Globus pallidus (tissue), 1 donor: ENCODE results near the gene NT5DC3.
"Not testable (repeated sequence)": the region's sequence is repeated elsewhere in the genome, so short reads cannot be mapped to it uniquely, and the experiment has no call there.

ENCODE experiments used
- DNase-seq: peaks from one replicate; pipeline ENCODE4 v3.0.0-alpha.2; 2015; ENCODE audit warnings: low spot score

Gene NT5DC3

GRCh38 chr12:103809639-103810038 is 31.4 kb downstream of the NT5DC3 start:
- not testable (repeated sequence) for DNase-seq

- no peak for DNase-seq
Measured at GRCh38 chr12:103809154-103809553, 31.9 kb downstream of the NT5DC3 start.

GRCh38 chr12:103808239-103808880 is 32.7 kb downstream of the NT5DC3 start:
- DNase-seq: no peak

GRCh38 chr12:103807561-103808238 is 33.3 kb downstream of the NT5DC3 start:
- DNase-seq: no peak

- no peak for DNase-seq
Measured at GRCh38 chr12:103806803-103807202, 34.2 kb downstream of the NT5DC3 start.

GRCh38 chr12:103805655-103806360 is 35.2 kb downstream of the NT5DC3 start:
- DNase-seq: no peak

- no peak for DNase-seq
Measured at GRCh38 chr12:103803847-103804246, 37.2 kb downstream of the NT5DC3 start.

GRCh38 chr12:103802586-103802886 is 38.5 kb downstream of the NT5DC3 start:
- DNase-seq: no peak

- DNase-seq: peak; percentile 34
Measured at GRCh38 chr12:103801709-103802585, 39.1 kb downstream of the NT5DC3 start.

GRCh38 chr12:103799857-103800771 is 40.9 kb downstream of the NT5DC3 start:
- peak; percentile 69 for DNase-seq

- DNase-seq: no peak
Measured at GRCh38 chr12:103799504-103799856, 41.6 kb downstream of the NT5DC3 start.

- DNase-seq: no peak
Measured at GRCh38 chr12:103798586-103798985, 42.4 kb downstream of the NT5DC3 start.

GRCh38 chr12:103794309-103795213 is 46.5 kb downstream of the NT5DC3 start:
- DNase-seq: no peak

- no peak for DNase-seq
Measured at GRCh38 chr12:103793512-103794045, 47.5 kb downstream of the NT5DC3 start.

- DNase-seq: no peak
Measured at GRCh38 chr12:103793046-103793445, 48.0 kb downstream of the NT5DC3 start.

- no peak for DNase-seq
Measured at GRCh38 chr12:103791350-103791920, 49.6 kb downstream of the NT5DC3 start.

- no peak for DNase-seq
Measured at GRCh38 chr12:103786201-103786600, 54.8 kb downstream of the NT5DC3 start.

- no peak for DNase-seq
Measured at GRCh38 chr12:103785243-103786031, 55.6 kb downstream of the NT5DC3 start.
